GM21515 (cell line): ENCODE measurements around the gene CCL4L2.
"Not testable (repeated sequence)": the region's sequence is repeated elsewhere in the genome, so short reads cannot be mapped to it uniquely, and the experiment has no call there.

Experiments used
- ATAC-seq: cut with Tn5 transposase; IDR thresholded peaks from one replicate; pipeline ENCODE4 v1.9.1; 2021; ENCODE audit not compliant: unreplicated experiment

Gene CCL4L2

DNA sequence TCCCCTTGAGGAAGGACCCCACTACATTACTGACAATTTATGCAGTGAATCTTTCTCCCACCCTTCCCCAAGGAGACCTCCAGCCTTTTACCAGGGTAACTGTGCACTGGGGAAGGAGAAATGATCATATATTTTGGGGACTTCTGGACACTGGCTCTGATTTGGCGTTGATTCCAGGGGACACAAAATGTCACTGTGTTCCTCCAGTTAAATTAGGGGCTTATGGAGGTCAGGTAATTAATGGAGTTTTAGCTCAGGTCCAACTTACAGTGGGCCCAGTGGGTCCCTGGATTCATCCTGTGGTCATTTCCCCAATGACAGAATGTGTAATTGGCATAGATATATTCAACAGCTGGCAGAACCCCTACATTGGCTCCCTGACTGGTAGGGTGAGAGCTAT is 8.7 kb downstream of the CCL4L2 start:
- not testable (repeated sequence) for ATAC-seq

DNA sequence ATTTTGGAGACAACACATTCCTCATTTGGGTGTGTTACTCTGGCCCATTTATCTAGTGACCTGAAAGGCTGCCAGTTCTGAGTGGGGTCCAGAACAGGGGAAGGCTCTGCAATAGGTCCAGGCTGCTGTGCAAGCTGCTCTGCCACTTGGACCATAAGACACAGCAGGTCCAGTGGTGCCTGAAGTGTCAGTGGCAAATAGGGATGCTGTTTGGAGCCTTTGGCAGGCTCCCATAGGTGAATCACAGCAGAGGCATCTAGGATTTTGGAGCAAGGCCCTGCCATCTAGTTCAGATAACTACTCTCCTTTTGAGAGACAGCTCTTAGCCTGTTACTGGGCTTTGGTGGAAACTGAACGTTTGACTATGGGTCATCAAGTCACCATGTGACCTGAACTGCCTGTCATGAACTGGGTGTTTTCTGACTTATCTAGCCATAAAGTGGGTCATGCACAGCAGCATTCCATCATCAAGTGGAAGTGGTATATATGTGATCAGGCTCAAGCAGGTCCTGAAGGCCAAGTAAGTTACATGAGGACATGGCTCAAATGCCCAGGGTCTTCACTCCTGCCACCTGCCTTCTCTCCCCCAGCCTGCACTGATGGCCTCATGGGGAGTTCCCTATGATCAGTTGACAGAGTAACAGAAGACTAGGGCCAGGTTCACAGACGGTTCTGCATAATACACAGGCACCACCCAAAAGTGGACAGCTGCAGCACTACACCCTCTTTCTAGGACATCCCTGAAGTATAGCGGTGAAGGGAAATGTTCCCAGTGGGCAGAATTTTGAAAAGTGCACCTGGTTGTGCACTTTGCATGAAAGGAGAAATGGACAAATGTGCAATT is 10.1 kb downstream of the CCL4L2 start:
- ATAC-seq, result not testable (repeated sequence)

DNA sequence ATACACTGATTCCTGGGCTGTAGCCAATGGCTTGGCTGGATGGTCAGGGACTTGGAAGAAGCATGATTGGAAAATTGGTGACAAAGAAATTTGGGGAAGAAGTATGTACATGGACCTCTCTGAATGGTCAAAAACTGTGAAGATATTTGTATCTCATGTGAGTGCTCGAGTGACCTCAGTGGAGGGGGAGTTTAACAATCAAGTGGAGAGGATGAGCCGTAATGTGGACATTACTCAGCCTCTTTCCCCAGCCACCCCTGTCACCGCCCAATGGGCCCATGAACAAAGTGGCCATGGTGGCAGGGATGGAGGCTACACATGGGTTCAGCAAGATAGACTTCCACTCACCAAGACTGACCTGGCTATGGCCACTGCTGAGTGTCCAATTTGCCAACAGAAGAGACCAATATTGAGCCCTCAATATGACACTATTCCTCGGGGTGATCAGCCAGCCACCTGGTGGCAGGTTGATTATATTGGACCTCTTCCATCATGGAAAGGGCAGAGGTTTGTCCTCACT is 10.8 kb downstream of the CCL4L2 start:
- not testable (repeated sequence) for ATAC-seq

DNA sequence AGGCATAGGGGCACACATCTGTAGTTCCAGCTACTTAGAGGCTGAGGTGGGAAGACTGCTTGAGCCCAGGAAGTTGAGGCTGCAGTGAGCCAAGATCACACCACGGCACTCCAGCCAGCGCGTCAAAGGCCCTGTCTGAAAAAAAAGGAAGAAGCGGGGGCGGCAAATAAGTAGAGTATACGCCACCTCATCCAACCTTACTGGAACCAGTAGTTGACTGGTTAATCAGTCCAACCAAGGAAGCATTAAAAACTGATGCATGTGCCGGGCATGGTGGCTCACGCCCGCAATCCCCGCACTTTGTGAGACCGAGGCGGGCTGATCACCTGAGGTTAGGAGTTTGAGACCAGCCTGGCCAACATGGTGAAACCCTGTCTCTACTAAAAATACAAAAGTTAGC is 12.1 kb downstream of the CCL4L2 start:
- not testable (repeated sequence) for ATAC-seq

DNA sequence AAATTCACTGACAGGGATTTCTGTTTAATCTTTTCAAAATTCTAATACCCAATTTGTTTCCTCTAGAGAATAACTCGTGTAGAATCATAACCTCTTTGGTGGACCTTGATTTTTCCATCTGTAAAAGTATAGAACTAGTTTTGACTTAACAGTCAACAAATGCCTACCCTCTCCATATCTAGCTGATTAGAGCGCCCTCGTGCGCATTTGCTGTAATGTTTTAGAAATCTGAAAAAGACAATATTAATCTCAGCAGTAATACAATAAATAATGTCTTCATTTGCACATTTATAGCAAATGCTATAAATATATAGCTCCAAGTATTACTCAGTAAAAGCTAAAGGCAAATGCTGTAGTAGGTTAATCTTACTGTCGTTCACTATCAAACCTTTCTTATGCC is 18.8 kb downstream of the CCL4L2 start:
- ATAC-seq, result not testable (repeated sequence)

DNA sequence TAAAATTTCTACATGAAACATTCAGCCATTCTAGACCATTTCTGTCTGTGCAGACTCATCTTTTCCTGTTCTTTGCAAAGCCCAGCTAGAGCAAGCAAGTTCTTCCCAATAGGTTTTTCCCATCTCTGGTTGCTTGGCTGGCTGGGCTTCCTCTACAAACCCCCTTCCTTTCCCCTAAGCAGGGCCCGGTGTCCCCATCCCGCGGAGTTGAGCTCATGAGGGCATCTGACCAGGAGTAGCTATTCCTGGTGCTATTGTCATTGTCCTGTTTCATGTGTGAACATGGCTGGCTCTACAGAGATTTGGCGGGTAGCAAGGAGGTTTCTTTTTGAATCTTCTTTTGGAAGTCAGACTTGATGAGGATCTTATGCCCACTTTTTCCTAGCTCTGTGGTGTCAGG is 31.2 kb downstream of the CCL4L2 start:
- ATAC-seq, result not testable (repeated sequence)
